ENCODE results near the gene GPATCH8. TPM values are rescaled to one million over a fixed set of nuclear protein-coding genes. Genes with fewer than 3 reads are reported as not detected.

Gene GPATCH8
- total and polyA plus RNA-seq, 2 donors (not counting 3 experiments of a cell fraction or from before 2014, with no cell fraction given): 14.6 to 35.3 TPM

GRCh38 chr17:44530896-44531418 is 27.8 kb upstream of the GPATCH8 start:
- Histone ChIP-seq H3K79me2 (ENCODE audit: control insufficient read depth, insufficient read depth, low read length) (no peaks in the 10 kb centered on the region), H3K9me3 (replicated peaks; ENCODE audit: control insufficient read depth, insufficient read depth, low read length) (no peaks in the 10 kb centered on the region), H3K4me2 (ENCODE audit: insufficient read depth, low read length) (no peak overlapping the region), H3K27ac (ENCODE audit: insufficient read depth, low read depth, low read length) (no peak overlapping the region), H2AFZ (ENCODE audit: low read depth, low read length) (no peak overlapping the region), H3K4me1 (ENCODE audit: control insufficient read depth, extremely low read depth, insufficient read depth, low read length) (no peaks in the 10 kb centered on the region), H3K9ac (replicated peaks; ENCODE audit: extremely low read depth, insufficient read depth, low read length) (no peak overlapping the region), H4K20me1 (replicated peaks; ENCODE audit: control insufficient read depth, extremely low read depth, insufficient read depth, low read length) (no peaks in the 10 kb centered on the region), H3K9me1 (replicated peaks; ENCODE audit: control insufficient read depth, extremely low read depth, insufficient read depth, low read length) (no peaks in the 10 kb centered on the region), H3K27me3 (ENCODE audit: control insufficient read depth in 2 of 2, insufficient read depth in 2 of 2, low read length in 2 of 2) (peaks cover 5 to 6% of the 10 kb centered on the region in 2 experiments), H3K4me3 (replicated peaks in 1 of 3; ENCODE audit: insufficient read depth in 1 of 3, low read depth in 1 of 3, low read length in 3 of 3) (no peak overlapping the region), H3K36me3 (ENCODE audit: control insufficient read depth in 2 of 2, extremely low read depth in 1 of 2, insufficient read depth in 2 of 2, low read length in 2 of 2) (no peaks in the 10 kb centered on the region)
- intact Hi-C loops (cut with micrococcal nuclease): loop anchor here (10.0 kb wide), 1 partner anchor 204 kb away; no protein-coding TSS in a partner anchor
- ChIA-PET POLR2A (no interaction called here), CTCF (interaction anchor here (4.7 to 7.5 kb wide), 3 partner anchors 8 to 107 kb away, joined by 37 to 120 read pairs (median 94); no protein-coding TSS in a partner anchor)
- no peak for DNase-seq (ENCODE audit: low read depth, low spot score)
- no TSS peak for BruUV-seq (replicated peaks)
- dilution Hi-C loops (cut with MboI; ENCODE audit: extremely low pct_ligation_motif_present, low sequenced_read_pairs): no loop called here
- TF ChIP-seq POLR2A (IDR thresholded peaks at IDR 0.05; ENCODE audit: low read depth, low read length) (no peak), MYC (IDR thresholded peaks at IDR 0.05; ENCODE audit: low read depth, low read length) (no peak), FOS (IDR thresholded peaks at IDR 0.05; ENCODE audit: borderline replicate concordance, insufficient read depth, low read length) (no peak)
- no peak for FAIRE-seq

- Histone ChIP-seq H3K79me2 (ENCODE audit: control insufficient read depth, insufficient read depth, low read length) (no peaks in the 10 kb centered on the region), H2AFZ (ENCODE audit: low read depth, low read length) (no peak overlapping the region), H3K4me3 (replicated peaks in 1 of 3; ENCODE audit: insufficient read depth in 1 of 3, low read depth in 1 of 3, low read length in 3 of 3) (no peak overlapping the region), H3K9me3 (replicated peaks; ENCODE audit: control insufficient read depth, insufficient read depth, low read length) (no peaks in the 10 kb centered on the region), H3K27ac (ENCODE audit: insufficient read depth, low read depth, low read length) (no peak overlapping the region), H3K4me2 (ENCODE audit: insufficient read depth, low read length) (no peak overlapping the region), H3K36me3 (ENCODE audit: control insufficient read depth in 2 of 2, extremely low read depth in 1 of 2, insufficient read depth in 2 of 2, low read length in 2 of 2) (no peaks in the 10 kb centered on the region), H3K27me3 (ENCODE audit: control insufficient read depth in 2 of 2, insufficient read depth in 2 of 2, low read length in 2 of 2) (peaks cover 5 to 6% of the 10 kb centered on the region in 2 experiments), H3K9me1 (replicated peaks; ENCODE audit: control insufficient read depth, extremely low read depth, insufficient read depth, low read length) (no peaks in the 10 kb centered on the region), H3K4me1 (ENCODE audit: control insufficient read depth, extremely low read depth, insufficient read depth, low read length) (no peaks in the 10 kb centered on the region), H3K9ac (replicated peaks; ENCODE audit: extremely low read depth, insufficient read depth, low read length) (no peak overlapping the region), H4K20me1 (replicated peaks; ENCODE audit: control insufficient read depth, extremely low read depth, insufficient read depth, low read length) (no peaks in the 10 kb centered on the region)
- dilution Hi-C loops (cut with MboI; ENCODE audit: extremely low pct_ligation_motif_present, low sequenced_read_pairs) (no loop called here), intact Hi-C loops (cut with micrococcal nuclease) (loop anchor here (10.0 kb wide), 1 partner anchor 205 kb away; no protein-coding TSS in a partner anchor)
- CTCF ChIA-PET: interaction anchor here (1.3 to 2.4 kb wide), 2 partner anchors 18 to 108 kb away, joined by 3 to 9 read pairs; no protein-coding TSS in a partner anchor
- BruUV-seq (replicated peaks): no TSS peak
- FAIRE-seq: no peak
- no peak for DNase-seq (ENCODE audit: low read depth, low spot score)
- no peak for TF ChIP-seq MAX (IDR thresholded peaks at IDR 0.05; ENCODE audit: insufficient read depth, insufficient read length)
- no peak for TF ChIP-seq JUN (IDR thresholded peaks at IDR 0.05; ENCODE audit: borderline replicate concordance, insufficient read depth, insufficient read length, low read depth)
- no peak for TF ChIP-seq EZH2 (IDR thresholded peaks at IDR 0.05; ENCODE audit: borderline replicate concordance, low read depth, low read length, severe bottlenecking)
- TF ChIP-seq POLR2A (IDR thresholded peaks at IDR 0.05; ENCODE audit: low read depth, low read length): no peak
- TF ChIP-seq MYC (IDR thresholded peaks at IDR 0.05; ENCODE audit: low read depth, low read length): no peak
- TF ChIP-seq CTCF (IDR thresholded peaks at IDR 0.05; ENCODE audit: extremely low read depth in 1 of 2, insufficient read depth in 1 of 2, low read depth in 1 of 2, low read length in 2 of 2): no peak
- TF ChIP-seq FOS (IDR thresholded peaks at IDR 0.05; ENCODE audit: borderline replicate concordance, insufficient read depth, low read length): no peak
- no peak for TF ChIP-seq GATA2 (IDR thresholded peaks at IDR 0.05; ENCODE audit: insufficient read depth, insufficient read length, low read depth, low read length)
- no peak for TF ChIP-seq POLR2AphosphoS5 (IDR thresholded peaks at IDR 0.05; ENCODE audit: insufficient read depth, low read depth, low read length)
- POLR2A ChIA-PET: no interaction called here
Measured at GRCh38 chr17:44529864-44530263, 26.7 kb upstream of the GPATCH8 start.

Measured in endothelial cell of umbilical vein (primary cell).